ENCODE data around the gene HCST.
A peak's percentile ranks its signal among the peaks of the same experiment; 100 is the strongest.
"Not testable (repeated sequence)": the region's sequence is repeated elsewhere in the genome, so short reads cannot be mapped to it uniquely, and the experiment has no call there.

Gene HCST

DNA sequence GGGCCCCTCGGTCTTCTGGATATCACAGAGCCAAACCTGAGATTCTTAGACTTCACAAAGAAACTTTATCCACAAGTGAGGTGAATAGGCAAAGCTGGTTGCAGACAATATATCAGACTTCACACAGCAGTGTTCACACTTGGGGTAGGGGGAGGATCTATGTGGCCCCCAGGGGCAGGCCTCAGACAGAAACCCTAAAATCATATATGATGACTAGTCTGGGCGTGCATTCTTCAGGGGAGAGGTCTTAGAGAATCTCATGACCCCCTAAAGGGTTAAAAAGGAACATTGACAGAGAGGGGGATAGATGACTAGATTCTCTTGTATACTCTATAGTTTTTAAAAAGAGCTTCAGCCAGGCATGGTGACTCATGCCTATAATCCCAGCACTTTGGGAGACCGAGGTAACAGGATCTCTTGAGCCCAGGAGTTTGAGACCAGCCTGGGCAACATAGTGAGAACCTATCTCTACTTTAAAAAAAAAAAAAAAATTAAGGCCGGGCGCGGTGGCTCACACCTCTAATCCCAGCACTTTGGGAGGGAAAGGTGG is 2.9 kb downstream of the HCST start:
- Histone ChIP-seq H3K27ac (peak overlapping the region in 1 of 2 donors; percentile 56), H3K4me3 (no peak overlapping the region)
- DNase-seq (ENCODE audit: low spot score): no peak
- TF ChIP-seq, protein P1, sequence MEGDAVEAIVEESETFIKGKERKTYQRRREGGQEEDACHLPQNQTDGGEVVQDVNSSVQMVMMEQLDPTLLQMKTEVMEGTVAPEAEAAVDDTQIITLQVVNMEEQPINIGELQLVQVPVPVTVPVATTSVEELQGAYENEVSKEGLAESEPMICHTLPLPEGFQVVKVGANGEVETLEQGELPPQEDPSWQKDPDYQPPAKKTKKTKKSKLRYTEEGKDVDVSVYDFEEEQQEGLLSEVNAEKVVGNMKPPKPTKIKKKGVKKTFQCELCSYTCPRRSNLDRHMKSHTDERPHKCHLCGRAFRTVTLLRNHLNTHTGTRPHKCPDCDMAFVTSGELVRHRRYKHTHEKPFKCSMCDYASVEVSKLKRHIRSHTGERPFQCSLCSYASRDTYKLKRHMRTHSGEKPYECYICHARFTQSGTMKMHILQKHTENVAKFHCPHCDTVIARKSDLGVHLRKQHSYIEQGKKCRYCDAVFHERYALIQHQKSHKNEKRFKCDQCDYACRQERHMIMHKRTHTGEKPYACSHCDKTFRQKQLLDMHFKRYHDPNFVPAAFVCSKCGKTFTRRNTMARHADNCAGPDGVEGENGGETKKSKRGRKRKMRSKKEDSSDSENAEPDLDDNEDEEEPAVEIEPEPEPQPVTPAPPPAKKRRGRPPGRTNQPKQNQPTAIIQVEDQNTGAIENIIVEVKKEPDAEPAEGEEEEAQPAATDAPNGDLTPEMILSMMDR (IDR thresholded peaks at IDR 0.05): no peak

DNA sequence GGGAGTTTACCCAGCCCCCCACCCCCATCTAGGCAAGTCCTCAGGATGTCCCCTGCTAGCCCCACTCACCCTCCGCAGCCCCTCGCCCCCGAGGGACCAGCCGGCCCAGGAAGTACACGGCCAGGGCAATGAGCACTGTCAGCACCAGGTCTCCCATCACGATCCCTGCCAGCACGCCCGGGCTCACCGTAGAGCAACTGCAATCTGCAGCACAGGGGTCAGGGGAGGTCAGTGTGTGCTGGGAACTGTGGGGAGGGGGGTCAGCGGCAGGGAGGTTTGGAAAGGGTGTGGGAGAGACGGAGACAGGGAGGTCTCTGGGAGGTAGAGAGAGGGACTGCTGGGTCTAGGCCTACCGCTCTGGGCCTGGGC is 5.0 kb downstream of the HCST start:
- Histone ChIP-seq H3K4me3 (peak overlapping the region; percentile 58), H3K27ac (peak overlapping the region in 1 of 2 donors; percentile 78)
- DNase-seq (ENCODE audit: low spot score): no peak
- TF ChIP-seq, protein P1 (IDR thresholded peaks at IDR 0.05): no peak

DNA sequence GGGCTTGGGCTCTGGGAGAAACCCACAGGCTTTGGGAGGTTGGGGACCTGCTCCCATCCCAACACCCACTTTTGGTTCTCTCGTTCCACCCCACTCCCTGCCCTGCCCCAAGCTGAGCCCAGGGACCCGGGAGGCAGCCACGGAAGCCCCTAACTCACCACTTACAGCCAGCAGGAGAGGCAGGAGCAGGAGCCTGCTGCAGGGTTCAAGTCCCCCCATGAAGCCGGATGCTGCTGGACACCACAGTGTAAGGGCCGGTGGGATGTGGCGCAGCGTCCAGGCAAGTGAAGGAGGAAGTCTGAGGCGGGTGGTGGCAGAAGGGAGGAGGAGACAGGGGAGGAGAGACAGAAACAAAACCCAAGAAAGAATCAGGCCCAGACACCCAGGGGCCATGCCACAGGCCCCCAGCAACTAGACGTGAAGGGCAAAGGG is 5.7 kb downstream of the HCST start, which contains the start of gene TYROBP:
TYROBP (minus strand) TSS at position 286 of the 432 bp plus-strand sequence; CDS start at position 219, 67 bp downstream.
- no peak for DNase-seq (ENCODE audit: low spot score)
- Histone ChIP-seq H3K27ac (peak within 1 kb of the TSS in 1 of 2 donors; percentile 78), H3K4me3 (peak within 1 kb of the TSS; percentile 58)
- TF ChIP-seq, protein P1 (IDR thresholded peaks at IDR 0.05): no peak

DNA sequence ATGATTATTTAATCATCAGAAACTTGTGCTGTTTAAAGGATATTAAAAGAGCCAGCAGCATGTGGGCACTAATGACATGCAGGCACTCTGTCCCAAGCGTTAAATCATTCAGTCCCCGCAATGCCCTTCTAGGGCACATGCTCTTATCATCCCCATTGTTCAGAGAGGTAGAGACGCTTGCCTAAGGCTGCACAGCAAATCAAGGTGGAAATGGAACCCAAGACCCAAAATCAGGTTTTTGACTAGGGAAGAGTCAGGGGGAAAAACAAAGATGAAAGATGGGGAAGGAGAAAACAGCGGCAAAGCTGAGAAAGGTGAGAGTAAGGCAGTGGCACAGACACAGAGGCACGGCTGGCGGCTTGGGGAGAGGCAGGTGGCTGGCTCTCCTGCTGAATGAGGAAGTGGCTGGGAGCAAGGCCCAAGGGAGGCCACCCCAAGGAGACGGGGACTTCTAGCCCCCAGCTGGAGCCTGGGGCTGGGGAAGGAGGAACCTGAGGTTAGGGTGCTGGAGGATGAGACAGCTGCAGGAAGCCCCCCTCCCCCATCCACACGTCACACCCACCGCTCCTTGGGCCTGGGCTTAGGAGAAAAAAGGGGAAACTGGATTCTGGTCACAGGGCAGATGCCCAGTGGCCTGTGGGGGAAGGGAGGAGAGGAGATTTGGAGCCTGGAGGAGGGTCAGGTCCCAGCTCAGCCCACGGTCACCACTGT is 6.8 kb downstream of the HCST start:
- peak overlapping the region in 1 of 2 donors; percentile 84 for H3K27ac ChIP-seq
- TF ChIP-seq, protein P1 (IDR thresholded peaks at IDR 0.05): no peak
- peak overlapping the region; percentile 6 for H3K4me3 ChIP-seq
- no peak for DNase-seq (ENCODE audit: low spot score)

DNA sequence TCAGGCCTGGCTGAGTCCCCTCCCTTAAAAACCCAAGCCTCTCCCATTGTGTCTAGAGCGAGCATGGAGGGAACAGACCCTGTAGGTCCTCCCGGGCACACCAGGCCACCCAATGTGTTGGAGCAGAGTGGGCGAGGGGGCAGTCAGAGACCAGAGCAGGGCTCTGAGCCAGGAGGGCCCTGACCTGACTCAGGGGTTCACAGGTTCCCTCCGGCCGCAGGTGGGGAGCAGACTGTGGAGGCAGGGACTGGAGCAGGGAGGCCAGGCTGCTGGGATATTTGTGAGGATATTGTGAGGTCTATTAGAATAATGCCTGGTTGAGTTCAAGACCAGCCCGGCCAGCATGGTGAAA is 7.3 kb downstream of the HCST start:
- H3K4me3 ChIP-seq: no peak overlapping the region
- no peak for DNase-seq (ENCODE audit: low spot score)
- TF ChIP-seq, protein P1 (IDR thresholded peaks at IDR 0.05): no peak
- peak overlapping the region in 1 of 2 donors; percentile 84 for H3K27ac ChIP-seq

DNA sequence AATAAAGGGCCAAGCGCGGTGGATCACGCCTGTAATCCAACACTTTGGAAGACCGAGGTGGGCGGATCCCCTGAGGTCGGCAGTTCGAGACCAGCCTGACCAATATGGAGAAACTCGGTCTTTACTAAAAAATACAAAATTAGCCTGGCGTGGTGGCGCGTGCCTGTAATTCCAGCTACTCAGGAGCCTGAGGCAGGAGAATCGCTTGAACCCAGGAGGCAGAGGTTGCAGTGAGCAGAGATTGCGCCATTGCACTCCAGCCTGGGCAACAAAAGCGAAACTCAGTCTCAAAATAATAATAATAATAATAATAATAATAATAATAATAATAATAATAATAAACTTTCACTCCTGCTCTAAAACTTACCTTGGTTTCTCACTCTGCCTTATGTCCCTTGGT is 8.0 kb downstream of the HCST start:
- H3K4me3 ChIP-seq; DNase-seq (ENCODE audit: low spot score): not testable (repeated sequence)
- peak overlapping the region in 1 of 2 donors; percentile 84 for H3K27ac ChIP-seq

DNA sequence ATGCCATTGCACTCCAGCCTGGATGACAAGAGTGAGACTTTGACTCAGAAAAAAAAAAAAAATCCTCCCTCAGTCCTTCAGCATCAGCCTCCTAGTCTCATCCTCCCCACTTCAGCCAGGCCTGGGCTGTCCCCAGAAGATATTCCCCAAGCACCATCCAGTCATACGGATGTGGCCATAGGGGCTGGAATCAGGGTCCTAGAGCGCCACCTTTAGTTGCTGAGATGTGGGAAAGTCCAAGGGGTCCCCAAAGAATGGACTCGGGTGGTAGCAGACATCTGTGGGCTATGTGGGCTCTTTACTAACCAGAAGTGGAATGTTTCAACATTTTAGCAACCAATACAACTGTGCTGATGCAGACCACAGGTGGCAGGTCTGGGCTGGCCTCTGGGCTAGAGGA is 8.8 kb downstream of the HCST start:
- no peak overlapping the region for H3K27ac ChIP-seq
- DNase-seq (ENCODE audit: low spot score): no peak
- TF ChIP-seq, protein P1 (IDR thresholded peaks at IDR 0.05): no peak
- H3K4me3 ChIP-seq: no peak overlapping the region
